Stimulated activated naive CD8-positive, alpha-beta T cell treated with anti-CD3 and anti-CD28 coated beads, Interleukin-15, amount 100 ng/mL, for 72 hours (primary cell): ENCODE measurements around the gene SLC2A9.
A peak's percentile ranks its signal among the peaks of the same experiment; 100 is the strongest.

ENCODE experiments used
- ATAC-seq: fragments of 150-1000 bp; cut with Tn5 transposase; 2 replicates; pipeline ENCODE4 v1.10.0; 2021; ENCODE audit warnings: mild to moderate bottlenecking, moderate library complexity
- DNase-seq, 2 donors: peaks; one replicate each; pipeline ENCODE4 v3.0.0; 2021 to 2022
- H3K27ac Mint-ChIP-seq, 2 donors: one replicate each; pipeline ENCODE4 v1.8.0; 2022; ENCODE audit warnings: mild to moderate bottlenecking in 2 of 2, mixed read lengths in 2 of 2, moderate library complexity in 2 of 2
- H3K27me3 Mint-ChIP-seq: one replicate; pipeline ENCODE4 v1.8.0; 2022; ENCODE audit warnings: mixed read lengths
- H3K4me1 Mint-ChIP-seq: one replicate; pipeline ENCODE4 v1.8.0; 2022; ENCODE audit warnings: mild to moderate bottlenecking, mixed read lengths
- H3K4me3 Mint-ChIP-seq, 2 donors: one replicate each; pipeline ENCODE4 v1.8.0; 2022; ENCODE audit warnings: mild to moderate bottlenecking in 2 of 2, mixed read lengths in 2 of 2, moderate library complexity in 1 of 2
- H3K9me3 Mint-ChIP-seq, 2 donors: one replicate each; pipeline ENCODE4 v1.8.0; 2022; ENCODE audit warnings: mixed read lengths in 2 of 2

SLC2A9 gene

DNA sequence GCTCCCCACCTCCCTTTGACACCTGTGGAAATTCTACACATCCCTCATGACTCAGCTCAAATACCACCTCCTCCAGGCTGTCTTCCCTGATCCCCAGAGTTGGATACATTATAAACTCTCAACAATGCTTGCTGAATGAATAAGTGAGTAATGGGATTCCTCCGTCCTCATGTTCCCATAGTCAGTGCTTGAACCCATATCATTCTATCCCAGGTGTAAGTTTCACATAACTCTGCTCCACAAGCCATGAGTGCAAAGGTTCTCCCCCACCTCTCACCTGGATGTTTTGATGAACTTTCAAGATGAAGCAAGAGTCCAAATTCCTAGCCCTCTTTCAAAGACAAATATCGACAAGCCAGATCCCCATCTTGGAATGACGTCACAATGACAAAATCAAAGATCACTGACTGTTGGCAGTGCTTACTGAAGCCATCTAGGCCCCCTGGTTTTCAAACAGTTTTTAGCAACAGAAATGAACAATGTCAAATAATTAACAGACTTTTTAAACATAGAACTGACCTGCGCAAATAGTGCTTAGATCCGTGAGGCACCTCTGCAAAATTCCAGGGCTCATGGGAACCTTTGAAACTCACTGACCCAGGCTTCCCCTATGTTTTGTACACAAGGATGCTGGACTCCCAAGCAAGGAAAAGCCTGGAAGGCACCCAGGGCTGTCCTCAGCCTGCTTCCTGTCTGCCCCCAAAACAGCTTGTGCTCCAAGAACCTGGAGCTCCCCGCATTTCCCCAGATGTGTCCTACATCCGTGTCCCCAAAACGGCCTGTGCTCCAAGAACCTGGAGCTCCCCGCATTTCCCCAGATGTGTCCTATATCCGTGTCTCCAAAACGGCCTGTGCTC is 4.0 kb downstream of the SLC2A9 start:
- H3K4me1 Mint-ChIP-seq = peaks cover 32% of the 10 kb centered on the region
- peak overlapping the region in 1 of 2 donors; percentile 38 for H3K27ac Mint-ChIP-seq
- H3K27me3 Mint-ChIP-seq = no peaks in the 10 kb centered on the region
- no peak overlapping the region for H3K4me3 Mint-ChIP-seq
- H3K9me3 Mint-ChIP-seq = no peaks in the 10 kb centered on the region
- no peak for DNase-seq
- ATAC-seq = no peak

DNA sequence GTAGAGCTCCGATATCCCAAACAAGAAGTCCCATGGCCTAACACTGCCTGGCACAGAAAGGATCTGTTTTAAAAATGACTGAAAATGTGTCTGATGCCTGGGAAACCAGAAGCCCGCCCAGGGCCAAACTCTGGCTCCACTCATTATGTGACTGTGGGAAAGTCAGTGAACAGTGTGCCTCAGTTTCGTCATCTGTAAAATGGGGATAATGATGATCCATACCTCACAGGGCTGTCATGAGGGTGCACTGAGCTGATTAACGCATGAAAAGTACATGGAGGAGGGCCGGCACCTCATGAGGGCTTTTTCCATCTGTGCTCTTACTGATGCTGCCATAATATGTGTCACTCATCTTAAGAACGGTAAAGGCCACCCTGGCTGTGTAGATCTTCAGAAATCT is 5.1 kb downstream of the SLC2A9 start:
- H3K4me3 Mint-ChIP-seq = no peak overlapping the region
- ATAC-seq = no peak
- no peak for DNase-seq
- no peaks in the 10 kb centered on the region for H3K27me3 Mint-ChIP-seq
- no peaks in the 10 kb centered on the region for H3K9me3 Mint-ChIP-seq
- H3K4me1 Mint-ChIP-seq = peaks cover 34% of the 10 kb centered on the region
- no peak overlapping the region for H3K27ac Mint-ChIP-seq

DNA sequence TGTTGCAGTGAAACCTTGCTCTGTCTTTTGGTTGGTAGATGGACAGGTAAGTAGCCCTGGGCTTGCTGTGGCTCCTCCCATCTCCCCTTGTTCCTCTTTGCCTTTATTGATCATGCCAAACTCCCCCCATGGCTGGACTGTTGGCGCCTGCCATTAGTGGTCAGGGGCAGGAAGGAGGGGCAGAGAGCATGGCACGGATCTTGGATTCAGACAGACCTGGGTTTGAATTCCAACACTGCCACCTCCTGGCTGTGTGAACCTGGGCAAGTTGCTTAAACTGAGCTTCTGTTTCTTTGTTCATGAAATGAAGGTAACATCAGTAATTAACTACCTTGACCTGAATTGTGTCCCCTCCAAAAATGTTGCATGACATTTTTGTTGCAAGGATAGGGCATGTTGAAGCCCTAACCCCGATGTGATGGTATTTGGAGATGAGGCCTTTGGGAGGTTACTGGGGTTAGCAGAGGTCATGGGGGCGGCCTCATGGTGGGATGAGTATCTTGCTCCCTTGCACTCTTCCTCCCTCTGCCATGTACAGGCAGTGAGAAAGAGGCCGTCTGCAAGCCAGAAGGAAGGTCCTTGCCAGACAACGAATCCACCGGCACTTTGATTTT is 6.0 kb downstream of the SLC2A9 start:
- no peaks in the 10 kb centered on the region for H3K9me3 Mint-ChIP-seq
- H3K27me3 Mint-ChIP-seq = no peaks in the 10 kb centered on the region
- DNase-seq (peak; percentile 35 to 45), ATAC-seq (no peak)
- H3K4me1 Mint-ChIP-seq = peaks cover 43% of the 10 kb centered on the region
- H3K4me3 Mint-ChIP-seq = no peak overlapping the region
- H3K27ac Mint-ChIP-seq = peak overlapping the region in 1 of 2 donors; percentile 93

DNA sequence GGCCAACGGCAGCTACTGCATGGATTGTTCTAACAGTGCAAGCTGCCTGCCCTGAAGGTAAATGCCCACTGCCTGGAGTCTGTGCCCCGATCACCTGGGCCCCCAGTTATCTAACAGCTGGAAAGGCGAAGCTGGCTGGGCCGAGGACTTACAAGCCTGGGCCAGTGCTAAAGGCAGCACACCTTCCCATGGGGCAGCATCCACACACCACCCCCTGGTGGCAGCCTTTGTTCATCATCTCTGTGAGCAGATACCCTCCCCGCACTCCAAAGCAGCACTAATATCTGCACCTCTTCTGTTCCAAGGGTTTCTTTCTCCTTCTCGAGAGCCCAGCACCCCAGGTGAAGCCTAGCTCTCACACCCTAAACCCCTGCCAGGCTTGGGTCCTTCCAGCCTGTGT is 7.6 kb downstream of the SLC2A9 start:
- no peaks in the 10 kb centered on the region for H3K9me3 Mint-ChIP-seq
- no peaks in the 10 kb centered on the region for H3K27me3 Mint-ChIP-seq
- peaks cover 46% of the 10 kb centered on the region for H3K4me1 Mint-ChIP-seq
- peak; percentile 71 for ATAC-seq
- H3K27ac Mint-ChIP-seq = peak overlapping the region in 1 of 2 donors; percentile 61
- no peak overlapping the region for H3K4me3 Mint-ChIP-seq
- peak; percentile 55 to 58 for DNase-seq

DNA sequence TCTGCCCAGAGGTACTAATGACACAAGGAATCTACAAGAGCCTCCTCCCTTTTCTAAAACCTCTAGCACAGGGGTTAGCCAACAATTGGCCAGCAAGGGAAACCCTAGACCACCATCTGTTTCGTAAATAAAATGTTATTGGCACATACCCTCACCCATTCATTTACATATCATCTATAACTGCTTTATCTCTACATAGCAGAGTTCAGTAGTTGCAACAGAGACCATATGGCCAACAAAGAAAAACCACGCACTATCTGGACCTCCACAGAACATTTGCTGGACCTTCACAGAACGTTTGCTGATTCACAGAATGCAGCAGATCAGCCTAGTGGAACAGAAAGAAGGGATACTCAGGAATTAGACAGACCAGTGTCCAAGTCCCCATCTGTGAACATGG is 9.4 kb downstream of the SLC2A9 start:
- no peak for DNase-seq
- ATAC-seq = no peak
- H3K27ac Mint-ChIP-seq = no peak overlapping the region
- peaks cover 57% of the 10 kb centered on the region for H3K4me1 Mint-ChIP-seq
- H3K9me3 Mint-ChIP-seq = no peaks in the 10 kb centered on the region
- no peaks in the 10 kb centered on the region for H3K27me3 Mint-ChIP-seq
- no peak overlapping the region for H3K4me3 Mint-ChIP-seq

DNA sequence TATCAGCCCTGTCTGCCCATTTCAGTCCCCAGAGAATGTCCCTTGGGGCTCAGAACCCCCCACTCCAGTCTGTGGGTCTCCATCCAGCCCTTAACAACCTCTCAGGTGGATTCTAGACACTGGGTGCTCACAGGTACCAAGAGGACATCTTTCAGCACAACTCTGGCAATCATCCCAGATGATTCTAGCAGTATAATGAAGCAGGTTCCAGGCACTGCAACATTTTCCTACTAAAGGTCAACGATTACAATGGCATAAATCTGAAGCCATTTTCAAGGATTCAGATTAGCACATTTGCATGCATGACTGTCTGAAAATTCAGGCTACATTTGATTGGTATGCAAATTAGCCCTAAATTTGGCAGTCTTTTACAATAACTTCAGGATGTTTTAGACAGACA is 10.0 kb downstream of the SLC2A9 start:
- Mint-ChIP-seq H3K9me3 (no peaks in the 10 kb centered on the region), H3K27ac (peak overlapping the region in 1 of 2 donors; percentile 23), H3K4me1 (peaks cover 63% of the 10 kb centered on the region), H3K4me3 (no peak overlapping the region), H3K27me3 (no peaks in the 10 kb centered on the region)
- ATAC-seq (no peak), DNase-seq (no peak)

DNA sequence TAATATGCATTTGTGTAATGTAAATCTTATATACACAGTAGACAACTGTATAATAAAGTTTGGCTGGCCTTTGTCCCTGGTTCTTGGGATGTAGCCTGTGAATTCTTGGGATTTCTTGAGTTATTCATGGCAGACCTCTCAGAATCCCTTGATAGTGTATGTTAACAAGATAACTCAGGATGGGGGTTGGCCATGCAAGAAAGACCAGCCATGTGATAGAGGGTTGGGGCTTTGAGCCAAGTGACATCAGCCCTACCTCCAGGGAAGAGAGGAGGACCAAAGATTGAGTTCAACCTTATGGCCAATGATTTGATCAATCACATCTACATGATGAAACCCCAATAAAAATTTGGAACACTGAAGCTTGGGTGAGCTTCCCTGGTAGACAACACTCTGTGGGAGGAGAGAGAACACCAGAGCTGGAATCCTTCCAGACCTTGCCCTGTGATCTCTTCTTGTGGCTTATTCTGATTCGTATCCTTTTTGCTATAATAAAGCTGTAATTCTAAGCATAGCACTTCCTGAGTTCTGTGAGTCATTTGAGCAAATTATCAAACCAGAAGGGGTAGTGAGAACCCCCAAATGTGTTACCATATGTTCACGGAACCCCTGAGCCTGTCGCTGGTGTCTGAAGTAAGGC is 11.3 kb downstream of the SLC2A9 start:
- no peak overlapping the region for H3K4me3 Mint-ChIP-seq
- peaks cover 72% of the 10 kb centered on the region for H3K4me1 Mint-ChIP-seq
- no peaks in the 10 kb centered on the region for H3K9me3 Mint-ChIP-seq
- ATAC-seq (no peak), DNase-seq (no peak)
- no peak overlapping the region for H3K27ac Mint-ChIP-seq
- no peaks in the 10 kb centered on the region for H3K27me3 Mint-ChIP-seq

DNA sequence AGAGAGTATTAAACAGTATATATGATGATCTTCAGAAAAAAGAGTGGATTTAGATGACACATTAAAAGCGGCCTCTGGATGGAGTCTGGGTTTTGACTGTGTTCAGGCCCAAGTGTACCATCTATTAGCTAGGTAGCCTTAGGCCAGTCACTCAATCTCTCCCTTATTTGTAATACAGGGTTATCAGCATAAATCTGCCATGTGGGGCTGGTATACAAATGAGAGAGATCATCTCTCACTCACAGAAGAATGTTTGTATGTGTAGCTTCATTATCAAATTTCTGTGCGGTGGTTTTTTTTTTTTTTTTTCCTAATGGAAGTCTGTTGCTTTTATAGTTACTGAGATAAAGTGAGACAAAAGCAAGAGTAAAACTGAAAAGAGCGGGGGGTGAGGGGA is 12.7 kb downstream of the SLC2A9 start:
- ATAC-seq = no peak
- no peaks in the 10 kb centered on the region for H3K9me3 Mint-ChIP-seq
- peaks cover 77% of the 10 kb centered on the region for H3K4me1 Mint-ChIP-seq
- DNase-seq = no peak
- H3K27ac Mint-ChIP-seq = peak overlapping the region in 1 of 2 donors; percentile 28
- no peak overlapping the region for H3K4me3 Mint-ChIP-seq
- no peaks in the 10 kb centered on the region for H3K27me3 Mint-ChIP-seq

DNA sequence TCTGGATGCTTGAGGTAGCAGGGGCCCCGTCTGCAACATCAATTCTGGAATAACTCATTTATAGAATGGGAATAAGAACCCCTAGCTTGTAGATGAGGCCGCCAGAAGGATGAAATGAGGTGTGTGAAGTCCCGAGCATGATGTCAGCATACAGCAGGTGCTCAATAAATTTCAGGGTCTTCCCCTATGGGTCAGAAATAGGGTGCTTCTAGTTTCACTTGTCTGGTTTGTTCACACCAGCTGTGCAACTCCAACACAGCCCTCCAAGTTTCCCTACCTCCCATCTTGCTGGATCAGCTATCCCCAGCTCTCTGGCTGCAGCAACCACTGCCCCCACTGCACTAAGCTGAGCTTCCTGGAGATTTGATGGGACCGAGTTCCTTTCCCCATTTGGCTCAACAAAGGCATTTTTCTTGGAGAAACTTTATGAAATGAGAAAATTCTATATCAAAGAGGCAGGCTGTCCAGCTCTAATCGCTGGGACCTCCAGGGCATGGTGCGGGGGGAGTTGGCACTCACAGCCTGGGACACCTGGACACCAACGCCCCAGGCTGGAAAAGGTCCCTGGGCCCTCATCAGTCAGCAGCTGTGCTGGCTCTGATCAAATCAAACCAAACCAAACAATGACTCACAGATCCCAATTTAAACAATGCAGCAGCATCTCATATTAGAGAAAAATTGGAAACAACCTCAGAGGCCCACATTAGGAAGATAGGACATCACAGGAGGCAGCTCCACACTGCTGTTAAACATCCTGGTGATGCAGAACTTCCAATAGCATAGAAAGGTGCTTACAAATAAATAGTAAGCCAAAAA is 13.3 kb downstream of the SLC2A9 start:
- Mint-ChIP-seq H3K9me3 (no peaks in the 10 kb centered on the region), H3K4me1 (peaks cover 83% of the 10 kb centered on the region), H3K27ac (peak overlapping the region; percentile 28), H3K4me3 (peak overlapping the region in 1 of 2 donors; percentile 50), H3K27me3 (no peaks in the 10 kb centered on the region)
- ATAC-seq (no peak), DNase-seq (no peak)

DNA sequence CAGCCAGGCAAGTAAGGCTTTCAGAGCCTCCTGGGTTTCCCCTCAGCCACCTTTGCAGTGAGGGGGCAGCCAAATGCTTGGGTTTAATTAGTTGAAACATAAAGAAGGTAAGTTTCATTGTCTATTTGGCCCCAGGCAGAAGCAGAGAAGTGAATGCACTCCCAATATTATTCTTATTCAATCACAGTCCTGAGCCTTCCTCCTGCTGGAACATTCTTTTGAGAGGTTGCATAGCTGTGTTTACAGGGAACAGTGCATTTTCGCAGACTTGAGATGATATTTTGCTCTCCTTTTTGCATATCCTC is 13.9 kb downstream of the SLC2A9 start:
- Mint-ChIP-seq H3K4me3 (peak overlapping the region in 1 of 2 donors; percentile 50), H3K9me3 (no peaks in the 10 kb centered on the region), H3K27me3 (no peaks in the 10 kb centered on the region), H3K4me1 (peaks cover 89% of the 10 kb centered on the region), H3K27ac (peak overlapping the region; percentile 90 to 95)
- DNase-seq = peak in 1 of 2 donors; percentile 58
- peak; percentile 52 for ATAC-seq

DNA sequence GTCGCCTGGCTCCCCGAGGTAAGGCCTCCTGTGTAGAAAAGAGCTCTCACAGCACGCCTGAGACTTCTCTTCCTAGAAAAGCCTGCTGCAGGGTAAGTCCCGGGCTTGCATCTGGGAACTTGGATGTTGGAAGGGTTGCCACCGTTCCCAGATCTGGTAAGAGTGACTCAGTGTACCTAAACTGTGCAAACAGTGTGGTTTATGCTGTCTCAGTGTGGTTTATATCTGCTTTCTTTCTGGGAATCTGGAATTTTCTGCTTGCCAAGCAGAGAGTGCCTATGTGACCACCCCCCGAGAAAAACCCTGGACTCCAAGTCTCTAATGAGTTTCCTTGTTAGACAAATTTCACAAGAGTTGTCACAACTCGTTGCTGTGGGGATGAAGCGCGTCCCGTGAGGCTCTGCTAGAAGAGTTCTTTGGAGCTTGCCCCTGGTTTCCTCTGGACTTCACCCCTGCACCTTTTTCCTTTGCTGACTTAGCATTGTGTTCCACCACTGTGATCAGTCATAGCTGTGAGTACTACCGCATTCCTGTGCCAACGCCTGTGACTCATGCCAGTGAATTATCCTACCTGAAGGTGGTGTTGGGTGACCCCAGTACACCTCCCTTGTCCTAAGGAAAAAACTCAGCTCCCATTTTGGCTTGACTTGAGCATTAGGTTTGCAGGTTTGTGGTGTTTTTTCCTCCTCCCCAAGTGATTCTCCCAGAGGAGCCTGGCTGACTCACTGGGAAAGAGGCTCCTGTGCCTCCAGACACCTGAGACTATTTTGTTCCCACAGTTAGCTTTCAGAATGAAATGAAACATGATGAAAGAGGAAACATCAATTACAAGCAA is 14.5 kb downstream of the SLC2A9 start:
- Mint-ChIP-seq H3K27ac (peak overlapping the region; percentile 90 to 95), H3K4me3 (peak overlapping the region in 1 of 2 donors; percentile 50), H3K9me3 (no peaks in the 10 kb centered on the region), H3K27me3 (no peaks in the 10 kb centered on the region), H3K4me1 (peaks cover 95% of the 10 kb centered on the region)
- peak; percentile 42 to 51 for DNase-seq
- ATAC-seq = peak; percentile 47

DNA sequence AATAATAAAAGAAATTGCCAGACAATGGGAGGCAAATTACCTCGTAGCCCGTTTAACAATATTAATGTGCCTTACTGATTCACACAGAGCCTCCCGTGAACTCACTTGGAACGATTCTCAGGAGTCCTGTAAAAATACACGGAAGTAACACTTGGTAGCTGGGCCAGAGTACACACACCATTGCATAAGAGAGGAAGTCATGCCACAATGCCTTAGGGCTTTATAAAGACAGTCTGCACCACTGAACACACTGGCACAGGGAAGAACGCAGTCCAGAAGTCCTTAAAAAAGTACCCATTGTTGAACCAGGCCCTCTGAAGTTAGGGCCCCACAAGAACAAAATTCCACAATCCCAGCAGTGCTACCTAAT is 15.1 kb downstream of the SLC2A9 start:
- peak overlapping the region; percentile 90 to 95 for H3K27ac Mint-ChIP-seq
- no peaks in the 10 kb centered on the region for H3K27me3 Mint-ChIP-seq
- H3K9me3 Mint-ChIP-seq = no peaks in the 10 kb centered on the region
- peak overlapping the region in 1 of 2 donors; percentile 31 for H3K4me3 Mint-ChIP-seq
- DNase-seq (no peak), ATAC-seq (no peak)
- peaks cover 97% of the 10 kb centered on the region for H3K4me1 Mint-ChIP-seq

DNA sequence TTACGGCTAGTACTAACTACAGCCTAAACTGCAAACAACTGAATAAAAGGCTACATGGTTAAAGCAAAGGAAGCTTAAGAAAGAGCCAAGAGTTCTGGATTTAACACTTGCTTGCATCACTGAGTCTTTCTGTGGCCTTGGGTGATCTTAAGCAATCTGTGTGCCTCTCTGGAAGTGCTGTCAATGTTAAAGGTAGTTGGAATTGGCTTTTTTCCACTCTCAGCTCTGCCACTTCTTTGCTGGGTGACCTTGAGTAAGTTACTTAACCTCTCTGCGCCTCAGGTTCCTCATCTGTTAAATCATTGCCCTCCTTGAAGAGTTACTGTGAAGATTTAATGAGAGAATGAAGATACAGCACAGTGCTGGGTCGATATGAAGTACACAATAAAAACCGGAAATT is 15.7 kb downstream of the SLC2A9 start:
- Mint-ChIP-seq H3K27ac (no peak overlapping the region), H3K4me1 (peaks cover 96% of the 10 kb centered on the region), H3K9me3 (no peaks in the 10 kb centered on the region), H3K4me3 (no peak overlapping the region), H3K27me3 (no peaks in the 10 kb centered on the region)
- no peak for ATAC-seq
- no peak for DNase-seq

DNA sequence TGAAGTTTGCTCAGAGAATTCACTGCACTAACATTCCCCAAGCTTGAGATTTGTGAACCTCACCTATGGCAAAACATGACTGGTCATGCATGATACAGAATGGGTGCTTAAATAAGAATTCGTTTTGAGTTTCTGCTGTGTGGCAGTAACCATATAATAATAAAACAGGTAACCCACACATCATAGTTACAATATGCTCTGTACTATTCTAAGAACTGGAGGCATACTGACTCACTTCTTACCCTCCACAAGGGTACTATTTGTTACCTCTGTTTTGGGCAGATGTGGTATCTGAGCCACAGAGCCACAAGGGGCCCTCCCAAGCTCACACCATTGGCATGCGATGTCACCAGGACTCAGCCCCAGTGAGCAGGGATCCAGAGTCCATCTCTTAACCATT is 17.6 kb downstream of the SLC2A9 start:
- peaks cover 92% of the 10 kb centered on the region for H3K4me1 Mint-ChIP-seq
- peak; percentile 62 to 82 for DNase-seq
- peak overlapping the region; percentile 13 to 35 for H3K4me3 Mint-ChIP-seq
- peak overlapping the region; percentile 16 to 76 for H3K27ac Mint-ChIP-seq
- peak; percentile 95 for ATAC-seq
- no peaks in the 10 kb centered on the region for H3K27me3 Mint-ChIP-seq
- no peaks in the 10 kb centered on the region for H3K9me3 Mint-ChIP-seq

DNA sequence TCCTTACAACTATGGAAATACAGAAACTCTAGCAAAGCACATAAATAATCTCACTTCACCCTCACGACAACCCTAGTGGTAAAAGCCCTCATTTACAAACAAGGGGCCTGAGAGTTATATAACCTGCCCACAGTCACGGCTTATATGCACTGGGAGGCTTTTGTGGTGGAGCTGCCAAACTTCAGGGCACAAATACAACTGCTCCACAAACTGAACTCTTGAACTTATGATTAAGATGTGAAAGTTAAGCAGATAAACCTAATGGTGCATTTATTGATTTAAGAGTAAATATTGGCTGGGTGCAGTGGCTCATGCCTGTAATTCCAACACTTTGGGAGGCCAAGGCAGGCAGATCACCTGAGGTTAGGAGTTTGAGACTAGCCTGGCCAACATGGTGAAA is 19.0 kb downstream of the SLC2A9 start:
- Mint-ChIP-seq H3K9me3 (no peaks in the 10 kb centered on the region), H3K4me3 (no peak overlapping the region), H3K27me3 (no peaks in the 10 kb centered on the region), H3K4me1 (peaks cover 78% of the 10 kb centered on the region), H3K27ac (no peak overlapping the region)
- DNase-seq = no peak
- ATAC-seq = no peak
